AG09319 (cell line): ENCODE data around the gene FAM89B.
"Not testable (repeated sequence)": the region's sequence is repeated elsewhere in the genome, so short reads cannot be mapped to it uniquely, and the experiment has no call there.

Experiments used
- DNase-seq: peaks from one replicate; pipeline ENCODE4 v3.0.0-alpha.2; 2010; ENCODE audit warnings: low read depth; ENCODE audit errors: extremely low read depth
- TF ChIP-seq, protein P1 (sequence below): IDR thresholded peaks from 2 replicates; pipeline ENCODE4 v1.5.1; 2011; ENCODE audit warnings: low read depth, mild to moderate bottlenecking, inconsistent platforms, low read length, moderate library complexity

Gene FAM89B

GRCh38 chr11:65572356-65573051 is at the start of gene FAM89B:
FAM89B (plus strand) TSS chr11:65572538; CDS start chr11:65572670, 132 bp downstream.
- no peak for DNase-seq
- TF ChIP-seq, protein P1, sequence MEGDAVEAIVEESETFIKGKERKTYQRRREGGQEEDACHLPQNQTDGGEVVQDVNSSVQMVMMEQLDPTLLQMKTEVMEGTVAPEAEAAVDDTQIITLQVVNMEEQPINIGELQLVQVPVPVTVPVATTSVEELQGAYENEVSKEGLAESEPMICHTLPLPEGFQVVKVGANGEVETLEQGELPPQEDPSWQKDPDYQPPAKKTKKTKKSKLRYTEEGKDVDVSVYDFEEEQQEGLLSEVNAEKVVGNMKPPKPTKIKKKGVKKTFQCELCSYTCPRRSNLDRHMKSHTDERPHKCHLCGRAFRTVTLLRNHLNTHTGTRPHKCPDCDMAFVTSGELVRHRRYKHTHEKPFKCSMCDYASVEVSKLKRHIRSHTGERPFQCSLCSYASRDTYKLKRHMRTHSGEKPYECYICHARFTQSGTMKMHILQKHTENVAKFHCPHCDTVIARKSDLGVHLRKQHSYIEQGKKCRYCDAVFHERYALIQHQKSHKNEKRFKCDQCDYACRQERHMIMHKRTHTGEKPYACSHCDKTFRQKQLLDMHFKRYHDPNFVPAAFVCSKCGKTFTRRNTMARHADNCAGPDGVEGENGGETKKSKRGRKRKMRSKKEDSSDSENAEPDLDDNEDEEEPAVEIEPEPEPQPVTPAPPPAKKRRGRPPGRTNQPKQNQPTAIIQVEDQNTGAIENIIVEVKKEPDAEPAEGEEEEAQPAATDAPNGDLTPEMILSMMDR: no peak

GRCh38 chr11:65522718-65523630 is 49.4 kb upstream of the FAM89B start:
- DNase-seq: not testable (repeated sequence)

- not testable (repeated sequence) for DNase-seq
Measured at GRCh38 chr11:65523631-65523968, 48.7 kb upstream of the FAM89B start.

DNA sequence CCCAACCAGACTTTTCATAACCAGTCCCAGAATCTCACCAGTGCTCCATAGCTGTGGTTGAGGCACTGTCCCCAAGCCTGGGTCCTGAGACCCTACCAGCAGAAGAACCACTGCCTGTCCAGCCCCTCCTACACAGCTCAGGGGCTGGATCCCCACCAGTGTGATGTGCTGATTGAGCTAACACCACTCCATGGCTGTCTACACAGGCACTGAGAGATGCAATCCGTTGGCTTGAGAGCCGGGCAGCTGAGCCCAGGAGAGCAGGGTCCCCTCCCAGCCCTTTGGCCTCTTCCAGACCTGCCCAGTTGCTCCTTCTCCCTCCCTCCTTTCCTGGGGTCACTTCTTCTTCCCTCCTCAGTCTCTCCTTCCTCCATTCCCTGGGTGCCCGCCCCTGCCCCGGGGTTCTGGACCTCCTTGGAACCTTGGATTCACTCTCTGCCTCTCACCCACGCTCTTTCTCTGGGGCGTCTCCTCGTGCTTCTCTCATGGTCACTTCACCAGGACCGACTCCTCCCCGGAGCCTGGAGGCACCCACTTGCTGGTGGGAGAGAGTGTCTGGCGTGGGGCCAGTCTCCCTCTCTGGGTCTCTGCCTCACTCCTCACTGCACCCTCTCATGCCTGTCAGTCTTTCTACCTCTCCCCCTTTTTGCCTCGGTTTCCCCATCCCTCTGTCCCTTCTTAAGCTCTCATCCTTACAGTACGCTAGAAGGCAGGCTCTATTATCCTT is 48.2 kb upstream of the FAM89B start:
- no peak for DNase-seq
- TF ChIP-seq, protein P1: no peak

DNA sequence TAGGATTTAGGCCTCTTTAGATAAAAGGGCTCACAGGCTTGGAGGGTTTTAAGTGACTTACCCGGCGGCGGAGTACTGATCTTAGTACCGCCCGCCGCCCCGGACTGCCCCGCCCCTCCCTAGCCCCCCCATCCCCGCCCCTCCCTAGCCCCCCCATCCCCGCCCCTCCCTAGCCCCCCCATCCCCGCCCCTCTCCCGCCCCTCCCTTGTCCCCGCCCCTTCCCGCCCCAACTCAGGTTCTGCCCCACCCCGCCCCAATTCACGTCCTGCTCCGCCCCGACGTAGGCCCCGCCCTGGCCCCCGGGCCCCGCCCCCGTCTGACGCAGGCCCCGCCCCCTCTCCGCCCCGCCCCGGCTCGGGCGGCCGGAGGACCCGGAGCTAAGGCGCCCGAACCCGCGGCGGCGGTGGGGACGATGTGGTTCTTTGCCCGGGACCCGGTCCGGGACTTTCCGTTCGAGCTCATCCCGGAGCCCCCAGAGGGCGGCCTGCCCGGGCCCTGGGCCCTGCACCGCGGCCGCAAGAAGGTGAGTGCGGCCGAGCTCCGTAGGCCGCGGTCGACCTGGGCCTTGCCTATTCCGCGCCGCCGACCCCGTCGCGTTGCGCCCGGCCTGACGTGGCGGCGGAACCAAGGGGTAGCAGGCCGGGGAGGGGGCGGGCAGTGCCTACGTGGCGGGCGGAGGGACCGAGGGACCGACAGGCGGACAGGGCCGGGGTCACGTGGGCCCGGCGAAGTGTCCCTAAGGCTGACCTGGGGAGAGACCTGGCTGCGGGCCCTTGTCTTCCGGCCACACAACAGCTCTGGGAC is 47.4 kb upstream of the FAM89B start, which contains the start of gene SCYL1:
Gene SCYL1, plus strand, starts transcription at position 343 of the 805 bp plus-strand sequence. Its CDS starts 71 bp downstream, at position 414.
- DNase-seq: peak; percentile 77

DNA sequence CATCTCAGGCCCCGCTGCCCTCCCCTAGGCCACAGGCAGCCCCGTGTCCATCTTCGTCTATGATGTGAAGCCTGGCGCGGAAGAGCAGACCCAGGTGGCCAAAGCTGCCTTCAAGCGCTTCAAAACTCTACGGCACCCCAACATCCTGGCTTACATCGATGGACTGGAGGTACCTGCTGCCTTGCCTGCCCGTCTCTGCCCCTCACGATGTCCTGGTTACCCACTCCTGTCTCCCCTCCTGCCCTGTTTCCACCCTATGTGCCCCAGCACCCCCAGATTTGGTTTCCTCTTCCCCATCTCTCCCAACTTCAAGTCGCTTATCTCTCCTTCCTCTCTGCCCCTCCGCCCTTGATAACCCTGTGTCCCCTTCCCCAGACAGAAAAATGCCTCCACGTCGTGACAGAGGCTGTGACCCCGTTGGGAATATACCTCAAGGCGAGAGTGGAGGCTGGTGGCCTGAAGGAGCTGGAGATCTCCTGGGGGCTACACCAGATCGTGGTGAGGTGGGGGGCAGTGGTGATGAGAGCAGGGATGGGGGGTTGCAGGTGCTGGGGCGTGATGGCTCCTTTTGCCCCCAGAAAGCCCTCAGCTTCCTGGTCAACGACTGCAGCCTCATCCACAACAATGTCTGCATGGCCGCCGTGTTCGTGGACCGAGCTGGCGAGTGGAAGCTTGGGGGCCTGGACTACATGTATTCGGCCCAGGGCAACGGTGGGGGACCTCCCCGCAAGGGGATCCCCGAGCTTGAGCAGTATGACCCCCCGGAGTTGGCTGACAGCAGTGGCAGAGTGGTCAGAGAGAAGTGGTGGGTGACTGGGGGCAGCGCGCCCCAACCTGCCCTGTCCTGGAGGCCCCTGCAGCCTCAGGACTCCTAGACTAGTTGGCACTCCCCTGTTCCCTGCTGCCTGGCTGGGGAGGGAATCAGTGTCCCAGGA is 46.5 kb upstream of the FAM89B start:
- no peak for DNase-seq
- TF ChIP-seq, protein P1: no peak

More for the DNA sequence above, 47.4 kb upstream of the FAM89B start, which contains the start of gene SCYL1:
- TF ChIP-seq, protein P1: no peak

GRCh38 chr11:65526744-65527143 is 45.6 kb upstream of the FAM89B start:
- TF ChIP-seq, protein P1: no peak
- DNase-seq: no peak
